GM21390 (cell line): ENCODE data around the gene PSTPIP2.
"Not testable (repeated sequence)": the region's sequence is repeated elsewhere in the genome, so short reads cannot be mapped to it uniquely, and the experiment has no call there.

Experiments
- ATAC-seq: cut with Tn5 transposase; IDR thresholded peaks from one replicate; pipeline ENCODE4 v1.9.1; 2021; ENCODE audit not compliant: unreplicated experiment

The PSTPIP2 gene

DNA sequence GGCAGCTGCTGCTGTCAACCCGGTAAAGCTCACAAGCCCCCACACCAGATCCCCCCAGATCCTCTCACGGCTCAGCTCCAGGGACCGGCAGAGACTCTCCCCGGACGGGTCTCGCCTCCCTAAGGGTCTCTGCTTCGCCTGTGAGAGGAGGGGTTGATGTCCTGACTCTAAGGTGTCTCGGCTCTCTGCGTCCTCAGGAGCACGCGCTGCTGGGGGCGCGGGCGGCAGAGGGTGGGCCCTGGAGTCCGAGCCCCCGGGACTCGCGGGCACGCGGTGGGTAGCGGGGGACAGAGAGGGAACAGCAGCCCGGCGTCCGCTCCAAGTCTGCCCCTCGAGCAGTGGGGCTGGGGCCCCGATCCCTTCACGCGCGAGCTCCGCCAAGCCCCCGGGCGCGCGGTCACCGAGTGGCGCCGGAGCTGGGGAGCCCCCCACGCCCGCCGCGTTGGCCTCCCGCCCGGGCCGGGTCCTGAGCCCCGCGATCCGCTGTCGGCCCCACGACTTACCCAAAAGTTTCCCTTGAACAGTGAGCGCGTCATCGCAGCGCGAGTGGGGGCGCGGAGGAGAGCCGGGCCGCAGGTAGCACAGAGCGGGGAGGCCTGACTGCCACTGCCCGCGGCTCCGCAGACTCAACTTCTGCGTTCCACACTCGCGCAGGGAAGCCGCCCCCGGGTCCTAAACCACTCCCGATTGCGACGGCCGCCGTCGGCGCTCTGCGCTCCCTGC, at the start of gene PSTPIP2:
Gene PSTPIP2, minus strand, starts transcription at position 608 of the 723 bp plus-strand sequence. Its CDS starts 72 bp downstream, at position 536.
- peak; percentile 60 for ATAC-seq

DNA sequence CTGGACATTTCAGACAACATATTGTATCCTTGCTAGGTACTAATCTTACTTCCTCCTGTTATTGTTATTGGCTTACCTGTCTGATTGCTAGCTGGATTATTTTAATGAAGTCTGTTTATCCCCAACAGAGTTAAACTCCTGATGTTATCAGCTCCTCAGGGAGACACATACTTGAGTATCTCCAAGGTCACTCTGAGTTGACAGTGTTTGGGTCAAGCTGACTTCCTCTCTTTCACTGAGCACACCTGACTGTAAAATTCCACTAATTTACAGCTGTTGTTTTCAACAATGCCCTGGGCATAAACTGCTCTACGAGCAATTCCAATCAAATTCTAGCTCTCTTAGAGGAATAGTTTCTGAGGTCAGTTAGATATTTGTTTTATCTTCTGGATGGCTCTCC, 41.7 kb upstream of the PSTPIP2 start:
- ATAC-seq: no peak

DNA sequence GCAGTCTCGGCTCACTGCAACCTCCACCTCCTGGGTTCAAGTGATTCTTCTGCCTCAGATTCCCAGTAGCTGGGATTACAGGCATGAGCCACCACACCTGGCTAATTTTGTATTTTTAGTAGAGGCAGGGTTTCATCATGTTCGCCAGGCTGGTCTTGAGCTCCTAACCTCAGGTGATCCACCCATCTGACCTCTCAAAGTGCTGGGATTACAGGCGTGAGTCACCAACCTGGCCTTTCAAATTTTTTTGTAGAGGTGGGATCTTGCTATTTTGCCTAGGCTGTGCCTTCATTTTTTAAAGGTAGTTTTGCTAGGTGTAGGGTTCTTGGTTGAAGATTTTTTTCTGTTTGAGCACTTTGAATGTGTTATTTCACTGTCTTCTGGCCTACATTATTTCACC, 38.3 kb upstream of the PSTPIP2 start:
- ATAC-seq: no peak

GRCh38 chr18:46109386-46109785, 37.3 kb upstream of the PSTPIP2 start:
- ATAC-seq: no peak

- ATAC-seq: peak; percentile 96
These were observed 32.3 kb upstream of the PSTPIP2 start, which contains the start of gene HAUS1 for GRCh38 chr18:46104128-46104911. TSS of gene HAUS1 (plus strand) at chr18:46104385. CDS start at chr18:46104412, 27 bp downstream.

DNA sequence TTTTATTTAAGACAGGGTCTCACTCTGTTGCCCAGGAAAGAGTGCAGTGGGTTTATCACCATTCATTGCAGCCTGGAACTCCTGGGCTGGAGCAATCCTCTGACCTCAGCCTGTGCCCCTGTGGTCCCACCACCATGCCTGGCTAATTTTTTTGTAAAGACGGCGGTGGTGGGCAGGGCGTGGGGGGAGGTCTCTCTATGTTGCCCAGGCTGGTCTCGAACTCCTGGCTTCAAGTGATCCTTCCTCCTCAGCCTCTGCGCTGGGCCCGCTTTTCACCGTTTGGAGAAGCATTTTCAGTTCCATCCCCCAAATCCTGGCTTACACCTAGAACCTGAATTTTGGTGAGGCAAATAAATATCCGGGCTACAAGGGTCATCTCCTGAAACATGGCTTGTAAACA, 27.4 kb upstream of the PSTPIP2 start:
- ATAC-seq: no peak

- no peak for ATAC-seq
These were observed 26.5 kb upstream of the PSTPIP2 start for GRCh38 chr18:46098616-46098933.

- ATAC-seq: peak; percentile 77
These were observed 25.9 kb upstream of the PSTPIP2 start, which contains the start of gene ATP5F1A for GRCh38 chr18:46097801-46098615. TSS of gene ATP5F1A (minus strand) at chr18:46098296. CDS start at chr18:46098231, 65 bp downstream.

DNA sequence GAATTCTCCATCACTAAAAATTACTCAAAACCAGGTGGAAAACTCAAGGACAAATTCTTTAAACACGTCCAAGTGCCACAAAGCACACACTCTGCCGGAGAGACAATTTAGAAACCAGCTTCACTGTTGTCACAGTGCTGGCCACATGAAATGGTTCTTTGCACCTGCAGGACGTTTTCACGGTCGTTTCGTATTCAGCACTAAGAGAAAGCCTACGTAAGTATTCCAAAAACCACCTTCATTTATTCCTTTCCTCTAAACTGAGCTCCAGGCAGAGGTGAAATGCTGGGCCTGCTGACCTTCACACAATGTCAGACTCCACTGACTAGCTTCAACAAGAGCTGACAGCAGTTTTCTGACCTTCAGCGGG, 25.4 kb upstream of the PSTPIP2 start:
- peak; percentile 20 for ATAC-seq

DNA sequence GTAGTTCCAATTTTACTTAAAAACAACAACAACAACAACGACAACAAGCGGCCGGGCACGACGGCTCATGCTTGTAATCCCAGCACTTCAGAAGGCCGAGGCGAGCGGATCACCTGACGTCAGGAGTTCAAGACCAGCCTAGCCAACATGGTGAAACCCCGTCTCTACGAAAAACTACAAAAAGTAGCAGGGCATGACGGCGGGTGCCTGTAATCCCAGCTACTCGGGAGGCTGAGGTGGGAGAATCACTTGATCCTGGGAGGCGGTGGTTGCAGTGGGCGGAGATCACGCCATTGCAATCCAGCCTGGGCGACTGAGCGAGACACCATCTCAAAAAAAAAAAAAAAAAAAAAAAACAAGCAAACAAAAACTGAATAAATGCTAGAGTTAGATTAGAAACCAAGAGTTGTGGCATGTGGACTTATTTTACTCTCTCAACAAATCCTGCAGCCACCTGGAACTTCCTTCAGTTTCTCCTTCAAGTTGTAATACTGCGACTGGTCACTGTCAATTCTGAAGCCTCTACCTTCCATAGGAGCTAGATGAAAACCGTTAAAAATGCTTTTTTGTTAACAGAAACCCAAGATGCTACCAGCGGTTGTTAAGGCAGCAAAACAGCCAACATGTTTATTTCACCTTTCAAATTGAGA, 24.7 kb upstream of the PSTPIP2 start:
- no peak for ATAC-seq

GRCh38 chr18:46095532-46095931, 23.5 kb upstream of the PSTPIP2 start:
- ATAC-seq: no peak

DNA sequence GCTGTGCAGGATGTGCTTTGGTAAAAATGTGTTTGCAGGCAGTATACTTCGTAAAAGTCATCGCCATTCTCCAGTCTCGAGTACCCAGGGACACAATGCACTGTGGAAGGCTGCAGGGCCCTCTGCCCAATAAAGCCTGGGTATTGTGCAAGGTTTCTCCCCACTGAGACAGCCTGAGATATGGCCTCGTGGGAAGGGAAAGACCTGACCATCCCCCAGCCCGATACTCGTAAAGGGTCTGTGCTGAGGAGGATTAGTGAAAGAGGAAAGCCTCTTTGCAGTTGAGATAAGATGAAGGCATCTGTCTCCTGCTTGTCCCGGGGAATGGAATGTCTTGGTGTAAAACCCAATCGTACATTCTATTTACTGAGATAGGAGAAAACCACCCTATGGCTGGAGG, 16.4 kb upstream of the PSTPIP2 start:
- ATAC-seq: not testable (repeated sequence)

GRCh38 chr18:46084431-46084830, 12.4 kb upstream of the PSTPIP2 start:
- no peak for ATAC-seq

DNA sequence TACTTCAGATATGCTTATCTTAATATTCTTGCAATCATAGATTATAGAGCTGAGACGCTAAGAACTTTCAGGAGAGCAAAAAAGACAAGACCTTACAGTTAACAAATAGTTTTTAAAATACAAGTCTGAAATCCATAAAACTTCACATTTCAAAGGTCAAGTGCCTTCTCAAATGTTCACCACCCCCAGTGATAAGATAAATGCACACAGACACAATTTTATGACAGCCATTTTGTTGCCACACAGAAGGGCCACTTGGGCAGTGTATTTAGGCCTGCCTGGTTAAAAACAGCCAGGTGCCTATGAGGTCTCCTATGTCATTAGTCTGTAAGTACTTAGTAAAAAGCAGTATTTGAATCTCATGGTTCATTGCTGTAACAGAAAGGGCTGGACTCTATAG, 8.1 kb upstream of the PSTPIP2 start:
- ATAC-seq: no peak

DNA sequence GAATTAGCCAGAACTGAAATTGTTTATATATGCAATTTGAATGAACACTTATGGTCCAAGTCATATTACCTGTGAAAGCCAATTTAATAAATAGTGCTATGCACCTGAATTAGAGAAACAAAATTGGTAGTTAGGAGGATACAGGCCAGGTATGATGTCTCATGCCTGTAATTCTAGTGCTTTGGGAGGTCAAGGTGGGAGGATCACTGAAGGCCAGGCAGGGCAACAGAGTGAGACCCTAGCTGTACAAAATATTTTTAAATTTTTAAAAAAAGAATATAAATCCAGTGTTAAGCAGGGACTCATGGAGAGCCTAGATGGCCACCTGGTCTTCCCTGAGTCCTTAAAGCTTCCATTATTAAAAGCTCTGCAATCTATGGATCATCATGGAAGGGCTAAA, 7.3 kb upstream of the PSTPIP2 start:
- no peak for ATAC-seq

GRCh38 chr18:46073474-46074331, 1.6 kb upstream of the PSTPIP2 start:
- ATAC-seq: no peak

DNA sequence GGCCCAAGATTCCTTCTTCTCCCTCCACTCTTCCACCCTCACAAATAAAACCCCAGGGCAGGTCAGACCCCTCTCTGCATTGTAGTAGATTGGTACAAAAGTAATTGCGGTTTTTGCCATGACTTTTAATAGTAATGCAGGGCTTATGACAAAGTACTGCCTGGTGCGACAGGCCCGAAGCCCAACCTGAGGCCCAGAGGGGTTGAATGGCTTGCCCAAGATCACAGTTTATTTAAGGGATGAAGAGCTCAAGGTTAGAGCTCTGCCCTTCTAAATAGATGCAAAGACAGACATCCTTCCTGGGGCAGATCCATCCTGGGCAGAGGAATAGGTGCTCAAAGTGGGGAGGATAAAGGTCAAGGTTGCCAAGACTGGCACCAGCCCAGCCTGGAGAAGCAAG, 899 bp upstream of the PSTPIP2 start:
- no peak for ATAC-seq

DNA sequence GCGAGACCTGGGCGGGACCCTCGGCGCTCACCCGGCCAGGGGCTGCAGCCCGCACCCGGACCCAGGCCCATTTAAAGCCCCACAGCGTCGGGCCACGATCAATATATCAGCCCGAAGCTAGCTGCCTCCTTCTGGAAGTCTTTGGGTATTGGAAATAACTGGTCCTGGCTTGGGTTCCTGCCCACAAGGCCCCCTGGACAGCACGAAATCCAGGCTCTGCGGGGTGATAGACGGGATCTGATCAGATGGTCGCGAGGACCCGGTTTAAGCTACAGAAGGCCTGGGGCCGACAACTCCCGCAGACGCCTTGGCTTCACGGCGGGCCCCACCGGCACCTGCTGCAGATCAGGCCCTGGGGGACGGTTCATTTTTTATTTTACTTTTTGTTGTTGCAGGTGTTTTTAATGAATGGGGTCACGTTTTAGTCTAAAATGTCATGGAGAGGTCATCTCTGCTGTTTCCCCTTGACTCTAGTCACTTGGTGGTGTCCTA, 362 bp upstream of the PSTPIP2 start:
- no peak for ATAC-seq

DNA sequence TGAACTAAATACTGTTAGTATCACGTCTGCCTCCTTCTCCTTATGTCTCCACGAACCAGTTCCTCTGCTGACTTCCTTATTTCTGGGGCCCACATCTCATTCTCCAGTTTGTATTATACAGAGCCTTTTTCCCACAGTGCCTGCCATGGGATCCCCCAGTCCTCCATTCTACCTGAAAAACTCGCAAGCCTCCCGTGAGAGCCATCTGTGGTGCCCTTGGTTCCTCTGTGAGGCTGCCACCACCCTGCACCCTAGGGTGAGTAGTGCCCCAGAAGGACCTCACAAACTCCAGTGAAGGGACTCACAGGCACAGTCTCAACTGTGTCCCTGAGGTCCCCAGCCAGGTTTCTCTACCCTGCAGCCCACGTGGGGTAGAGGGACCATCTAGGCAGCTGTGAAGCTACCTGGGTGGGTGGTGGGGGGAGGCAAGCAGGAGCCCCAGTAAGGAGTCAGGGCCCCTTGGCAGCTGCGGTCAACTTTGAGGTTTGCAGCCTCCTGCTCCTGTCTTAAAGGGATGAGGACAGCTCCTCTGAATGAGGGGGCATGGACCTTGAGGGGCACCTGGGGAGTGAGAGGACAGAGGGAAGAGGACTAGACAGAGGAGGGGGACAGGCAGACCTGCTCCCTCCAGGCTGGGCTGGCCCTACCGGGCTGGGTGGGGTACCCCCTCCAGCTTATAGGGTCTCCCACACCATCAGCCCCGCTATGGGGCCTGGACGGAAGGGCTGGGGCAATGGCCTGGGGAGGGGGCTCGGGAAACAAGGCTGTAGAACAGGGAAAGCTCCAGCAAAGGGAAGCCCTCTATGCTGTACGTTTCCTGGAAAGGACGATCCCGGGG, 1.0 kb downstream of the PSTPIP2 start:
- ATAC-seq: no peak
